ENCODE data around the gene ISM1. TPM values are rescaled to one million over a fixed set of nuclear protein-coding genes. Genes with fewer than 3 reads are reported as not detected.

Gene ISM1
- total and polyA plus RNA-seq, 2 of the 13 experiments (the other 11 are each of a cell fraction or from before 2014, with no cell fraction given): 0.40 to 1.4 TPM

DNA sequence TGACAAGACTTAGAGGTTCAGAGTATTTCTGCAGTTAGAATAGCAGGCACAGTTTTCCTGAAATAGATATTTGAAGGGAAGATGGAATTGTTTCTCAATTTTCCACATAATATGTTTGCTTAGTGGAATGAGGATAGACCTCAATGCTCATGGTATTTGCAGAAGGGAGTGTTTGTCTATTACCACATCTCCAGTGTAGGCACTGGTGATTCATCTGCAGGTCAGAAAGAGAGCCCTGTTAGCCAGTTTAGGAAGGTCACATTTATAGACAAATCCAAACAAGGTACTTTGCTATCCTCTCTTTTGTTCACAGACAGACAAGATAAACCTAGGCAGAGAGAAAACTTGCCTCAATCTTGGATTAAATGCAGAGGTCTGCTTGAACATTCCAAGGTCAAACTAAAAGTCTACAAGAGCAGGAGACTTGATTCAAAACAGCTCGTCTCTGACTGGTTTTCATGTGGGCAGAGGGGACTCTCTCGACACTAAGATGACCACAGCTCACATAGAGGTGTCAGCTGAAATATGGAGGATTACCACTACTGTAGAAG, 22.8 kb downstream of the ISM1 start (continued):
- TF ChIP-seq, protein P1, sequence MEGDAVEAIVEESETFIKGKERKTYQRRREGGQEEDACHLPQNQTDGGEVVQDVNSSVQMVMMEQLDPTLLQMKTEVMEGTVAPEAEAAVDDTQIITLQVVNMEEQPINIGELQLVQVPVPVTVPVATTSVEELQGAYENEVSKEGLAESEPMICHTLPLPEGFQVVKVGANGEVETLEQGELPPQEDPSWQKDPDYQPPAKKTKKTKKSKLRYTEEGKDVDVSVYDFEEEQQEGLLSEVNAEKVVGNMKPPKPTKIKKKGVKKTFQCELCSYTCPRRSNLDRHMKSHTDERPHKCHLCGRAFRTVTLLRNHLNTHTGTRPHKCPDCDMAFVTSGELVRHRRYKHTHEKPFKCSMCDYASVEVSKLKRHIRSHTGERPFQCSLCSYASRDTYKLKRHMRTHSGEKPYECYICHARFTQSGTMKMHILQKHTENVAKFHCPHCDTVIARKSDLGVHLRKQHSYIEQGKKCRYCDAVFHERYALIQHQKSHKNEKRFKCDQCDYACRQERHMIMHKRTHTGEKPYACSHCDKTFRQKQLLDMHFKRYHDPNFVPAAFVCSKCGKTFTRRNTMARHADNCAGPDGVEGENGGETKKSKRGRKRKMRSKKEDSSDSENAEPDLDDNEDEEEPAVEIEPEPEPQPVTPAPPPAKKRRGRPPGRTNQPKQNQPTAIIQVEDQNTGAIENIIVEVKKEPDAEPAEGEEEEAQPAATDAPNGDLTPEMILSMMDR (CRISPR knock-in tag; IDR thresholded peaks at IDR 0.05): no peak
- no peak for TF ChIP-seq SRSF9 (IDR thresholded peaks at IDR 0.05; ENCODE audit: borderline replicate concordance, insufficient read depth, low read depth, low read length, poor library complexity, severe bottlenecking)
- TF ChIP-seq ZNF747 (CRISPR knock-in tag; IDR thresholded peaks at IDR 0.05; ENCODE audit: borderline replicate concordance): peak; percentile 83; the same call in 1 of the 2 replicates
- TF ChIP-seq ZNF563 (CRISPR knock-in tag; IDR thresholded peaks at IDR 0.05): no peak
- no peak for TF ChIP-seq GABPA (IDR thresholded peaks at IDR 0.05; ENCODE audit: low read depth, low read length)
- peak; percentile 57 for TF ChIP-seq GABPA (CRISPR knock-in tag; IDR thresholded peaks at IDR 0.05; ENCODE audit: low read depth)
- no peak for TF ChIP-seq CC2D1A (CRISPR knock-in tag; IDR thresholded peaks at IDR 0.05)
- TF ChIP-seq ZNF530 (CRISPR knock-in tag; IDR thresholded peaks at IDR 0.05; ENCODE audit: low read depth): no peak
- TF ChIP-seq FOXC1 (CRISPR knock-in tag; IDR thresholded peaks at IDR 0.05; ENCODE audit: borderline replicate concordance): no peak

DNA sequence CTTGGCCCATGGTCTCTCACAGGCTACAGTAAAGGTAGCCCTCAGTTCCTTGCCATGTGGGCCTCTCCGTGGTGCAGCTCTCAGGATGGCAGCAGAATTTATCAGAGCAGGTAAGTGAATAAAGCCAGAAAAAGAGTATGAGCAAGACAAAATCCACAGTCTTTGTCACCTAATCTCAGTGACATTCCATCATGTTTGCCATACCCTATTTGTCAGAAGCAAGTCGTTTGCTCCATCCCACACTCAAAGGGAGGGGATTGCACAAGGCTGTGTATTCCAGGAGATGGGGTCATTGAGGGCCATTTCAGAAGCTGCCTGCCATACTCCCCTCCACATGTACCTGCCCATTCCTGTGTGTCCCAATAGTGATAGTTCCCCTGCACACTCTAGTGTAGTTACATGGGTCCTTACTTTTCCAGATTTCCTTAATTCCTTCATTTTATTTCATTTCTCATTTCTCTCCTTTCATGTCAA, 24.2 kb downstream of the ISM1 start:
- in situ Hi-C loops (cut with HindIII; ENCODE audit: extremely low pct_ligation_motif_present, low pct_unique_long_range_greater_than_20kb): no loop called here
- no peak overlapping the region for H3K27ac ChIP-seq (ENCODE audit: extremely low read length, insufficient read depth, low read length)
- peak overlapping the region in 1 of 3 experiments; percentile 26; a peak in 1 of 6 replicates for H3K4me3 ChIP-seq (replicated peaks in 1 of 3; ENCODE audit: insufficient read depth in 1 of 3, low read depth in 2 of 3, low read length in 3 of 3)
- TF ChIP-seq ZNF564 (CRISPR knock-in tag; IDR thresholded peaks at IDR 0.05) (no peak), ZNF777 (CRISPR knock-in tag; IDR thresholded peaks at IDR 0.05) (no peak), PRMT3 (CRISPR knock-in tag; IDR thresholded peaks at IDR 0.05; ENCODE audit: borderline replicate concordance, low read depth) (no peak), JDP2 (CRISPR knock-in tag; IDR thresholded peaks at IDR 0.05; ENCODE audit: borderline replicate concordance) (no peak), ZNF615 (CRISPR knock-in tag; IDR thresholded peaks at IDR 0.05; ENCODE audit: borderline replicate concordance) (0 out of 2 replicates have a peak, but pooled peaks have one; percentile 25), CHCHD3 (CRISPR knock-in tag; IDR thresholded peaks at IDR 0.05) (no peak), AHR (CRISPR knock-in tag; IDR thresholded peaks at IDR 0.05) (no peak), RXRA (CRISPR knock-in tag; IDR thresholded peaks at IDR 0.05) (peak; percentile 96; the same call in 1 of the 2 replicates)
- TF ChIP-seq, protein P2, sequence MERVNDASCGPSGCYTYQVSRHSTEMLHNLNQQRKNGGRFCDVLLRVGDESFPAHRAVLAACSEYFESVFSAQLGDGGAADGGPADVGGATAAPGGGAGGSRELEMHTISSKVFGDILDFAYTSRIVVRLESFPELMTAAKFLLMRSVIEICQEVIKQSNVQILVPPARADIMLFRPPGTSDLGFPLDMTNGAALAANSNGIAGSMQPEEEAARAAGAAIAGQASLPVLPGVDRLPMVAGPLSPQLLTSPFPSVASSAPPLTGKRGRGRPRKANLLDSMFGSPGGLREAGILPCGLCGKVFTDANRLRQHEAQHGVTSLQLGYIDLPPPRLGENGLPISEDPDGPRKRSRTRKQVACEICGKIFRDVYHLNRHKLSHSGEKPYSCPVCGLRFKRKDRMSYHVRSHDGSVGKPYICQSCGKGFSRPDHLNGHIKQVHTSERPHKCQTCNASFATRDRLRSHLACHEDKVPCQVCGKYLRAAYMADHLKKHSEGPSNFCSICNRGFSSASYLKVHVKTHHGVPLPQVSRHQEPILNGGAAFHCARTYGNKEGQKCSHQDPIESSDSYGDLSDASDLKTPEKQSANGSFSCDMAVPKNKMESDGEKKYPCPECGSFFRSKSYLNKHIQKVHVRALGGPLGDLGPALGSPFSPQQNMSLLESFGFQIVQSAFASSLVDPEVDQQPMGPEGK (CRISPR knock-in tag; IDR thresholded peaks at IDR 0.05): peak; percentile 87
- TF ChIP-seq, protein P3, sequence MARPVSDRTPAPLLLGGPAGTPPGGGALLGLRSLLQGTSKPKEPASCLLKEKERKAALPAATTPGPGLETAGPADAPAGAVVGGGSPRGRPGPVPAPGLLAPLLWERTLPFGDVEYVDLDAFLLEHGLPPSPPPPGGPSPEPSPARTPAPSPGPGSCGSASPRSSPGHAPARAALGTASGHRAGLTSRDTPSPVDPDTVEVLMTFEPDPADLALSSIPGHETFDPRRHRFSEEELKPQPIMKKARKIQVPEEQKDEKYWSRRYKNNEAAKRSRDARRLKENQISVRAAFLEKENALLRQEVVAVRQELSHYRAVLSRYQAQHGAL (CRISPR knock-in tag; IDR thresholded peaks at IDR 0.05; ENCODE audit: not compliant biosample characterization): no peak

More for the DNA sequence above, 24.2 kb downstream of the ISM1 start:
- Histone ChIP-seq H3K79me2 (ENCODE audit: insufficient read depth, low read length) (no peaks in the 10 kb centered on the region), H4K20me1 (ENCODE audit: insufficient read depth, low read length) (no peaks in the 10 kb centered on the region), H2AFZ (ENCODE audit: low read length) (no peak overlapping the region), H3K27me3 (ENCODE audit: control insufficient read depth in 1 of 2, insufficient read depth in 2 of 2, low read length in 2 of 2) (no peaks in the 10 kb centered on the region), H3K4me2 (ENCODE audit: low read depth, low read length) (peak overlapping the region; percentile 46), H3K4me1 (ENCODE audit: insufficient read depth, low read length) (peaks cover 65% of the 10 kb centered on the region), H3K9me3 (ENCODE audit: low read length) (no peaks in the 10 kb centered on the region), H3K36me3 (replicated peaks in 1 of 2; ENCODE audit: control insufficient read depth in 1 of 2, insufficient read depth in 2 of 2, low read length in 2 of 2) (no peaks in the 10 kb centered on the region), H3K9ac (ENCODE audit: insufficient read depth, low read depth, low read length) (no peak overlapping the region)
- DNase-seq (ENCODE audit: low spot score) (peak; percentile 97), ATAC-seq (peak; percentile 77), FAIRE-seq (peak; percentile 92)
- ChIA-PET CTCF (ENCODE audit: low intra/inter-chr PET ratio, low total read pairs) (interaction anchor here (2.1 kb wide), 1 partner anchor 17 kb away, joined by 7 read pairs; no protein-coding TSS in a partner anchor), POLR2A (interaction anchor here (1.4 to 4.7 kb wide), 3 partner anchors 8 to 123 kb away, joined by 5 to 31 read pairs (median 12); no protein-coding TSS in a partner anchor)
- WGBS (ENCODE audit: low lambda C conversion rate): 7% methylated on average over 2 of the region's 2 CpGs
- BruUV-seq (replicated peaks): no TSS peak
- intact Hi-C loops (cut with micrococcal nuclease; ENCODE audit: unreplicated experiment): loop anchor here (1.0 to 10.0 kb wide), 4 partner anchors 17 to 540 kb away; partner anchors contain the start of genes ESF1 and NDUFAF5

Measured in HepG2 (cell line).